Hematopoietic multipotent progenitor cell treated with erythropoietin and hydrocortisone succinate and interleukin-3 and kit ligand, for 8 days (in vitro differentiated cells): Measurements from ENCODE around the gene PDE10A.

Experiments used
- DNase-seq: peaks from one replicate; pipeline ENCODE4 v3.0.0-alpha.2; 2015

PDE10A gene

GRCh38 chr6:165677091-165677490 is 14.1 kb upstream of the PDE10A start:
- no peak for DNase-seq

- DNase-seq, result no peak
These were observed 13.5 kb upstream of the PDE10A start for GRCh38 chr6:165676435-165677068.

- no peak for DNase-seq
These were observed 12.1 kb upstream of the PDE10A start for GRCh38 chr6:165675120-165675519.

GRCh38 chr6:165674155-165675029 is 11.4 kb upstream of the PDE10A start:
- no peak for DNase-seq

GRCh38 chr6:165671222-165671768 is 8.3 kb upstream of the PDE10A start:
- DNase-seq, result no peak

GRCh38 chr6:165668951-165669350 is 5.9 kb upstream of the PDE10A start:
- DNase-seq, result no peak

GRCh38 chr6:165665384-165665672 is 2.3 kb upstream of the PDE10A start:
- DNase-seq, result no peak

- no peak for DNase-seq
These were observed 1.7 kb upstream of the PDE10A start for GRCh38 chr6:165664559-165665383.

- no peak for DNase-seq
These were observed 906 bp upstream of the PDE10A start for GRCh38 chr6:165663736-165664558.

GRCh38 chr6:165663377-165663735 is 315 bp upstream of the PDE10A start:
- no peak for DNase-seq

- DNase-seq, result no peak
These were observed 846 bp downstream of the PDE10A start for GRCh38 chr6:165662041-165662748.

GRCh38 chr6:165661664-165662025 is 1.4 kb downstream of the PDE10A start:
- no peak for DNase-seq

GRCh38 chr6:165660857-165661663 is 2.0 kb downstream of the PDE10A start:
- DNase-seq, result no peak

GRCh38 chr6:165659945-165660856 is 2.8 kb downstream of the PDE10A start:
- DNase-seq, result no peak

GRCh38 chr6:165658395-165659058 is 4.5 kb downstream of the PDE10A start:
- DNase-seq, result no peak

- DNase-seq, result no peak
These were observed 5.7 kb downstream of the PDE10A start for GRCh38 chr6:165657325-165657680.

GRCh38 chr6:165656581-165657324 is 6.3 kb downstream of the PDE10A start:
- DNase-seq, result no peak

GRCh38 chr6:165655191-165655590 is 7.8 kb downstream of the PDE10A start:
- DNase-seq, result no peak

- DNase-seq, result no peak
These were observed 8.9 kb downstream of the PDE10A start for GRCh38 chr6:165654144-165654543.
